ENCODE results near the gene TATDN3.

TATDN3 gene

GRCh38 chr1:212782422-212783154 is 9.1 kb upstream of the TATDN3 start:
- no peak for DNase-seq (ENCODE audit: extremely low spot score)
- TF ChIP-seq CTCF (IDR thresholded peaks at IDR 0.05; ENCODE audit: control extremely low read depth, extremely low read depth, low read depth, missing control alignments), result peak; percentile 54
- ChIA-PET POLR2A (no interaction called here), CTCF (interaction anchor here (0.6 to 5.3 kb wide), 22 partner anchors 8 to 325 kb away, joined by 3 to 43 read pairs (median 5); partner anchors contain the start of genes NSL1 and TATDN3)

DNA sequence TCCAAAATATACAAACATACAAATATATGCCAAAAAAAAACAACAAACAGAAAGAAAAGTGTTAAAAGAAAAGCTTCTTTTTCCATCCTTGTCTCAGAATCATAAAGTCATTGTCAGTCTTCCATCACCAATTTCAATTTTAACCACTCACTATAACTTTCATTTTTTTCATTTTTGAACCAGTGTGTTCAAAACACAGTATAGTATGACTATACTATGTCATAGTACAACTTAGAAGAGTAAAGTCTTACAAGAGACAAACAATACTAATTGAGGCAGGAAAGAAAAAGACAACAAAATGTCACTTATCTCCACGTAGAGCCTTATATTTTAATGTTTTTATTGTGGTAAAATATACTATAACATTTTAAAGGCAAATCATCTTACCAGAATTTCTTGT is 7.7 kb upstream of the TATDN3 start:
- ChIA-PET CTCF (interaction anchor here (0.8 to 5.3 kb wide), 5 partner anchors 10 to 119 kb away, joined by 3 to 24 read pairs (median 4); no protein-coding TSS in a partner anchor), POLR2A (no interaction called here)
- peak; percentile 0 for TF ChIP-seq CTCF (IDR thresholded peaks at IDR 0.05; ENCODE audit: control extremely low read depth, extremely low read depth, low read depth, missing control alignments)
- DNase-seq (ENCODE audit: extremely low spot score), result no peak

GRCh38 chr1:212785871-212786270 is 5.8 kb upstream of the TATDN3 start:
- DNase-seq (ENCODE audit: extremely low spot score), result no peak
- no peak for TF ChIP-seq CTCF (IDR thresholded peaks at IDR 0.05; ENCODE audit: control extremely low read depth, extremely low read depth, low read depth, missing control alignments)
- ChIA-PET CTCF (interaction anchor here (0.8 to 6.3 kb wide), 8 partner anchors 8 to 330 kb away, joined by 3 to 36 read pairs (median 6); no protein-coding TSS in a partner anchor), POLR2A (no interaction called here)

GRCh38 chr1:212791261-212791675 is 426 bp upstream of the TATDN3 start:
- POLR2A ChIA-PET, result interaction anchor here (0.9 to 1.4 kb wide), 3 partner anchors 90 to 183 kb away, joined by 3 to 4 read pairs (median 3); partner anchors contain the start of genes ATF3 and VASH2
- TF ChIP-seq CTCF (IDR thresholded peaks at IDR 0.05; ENCODE audit: control extremely low read depth, extremely low read depth, low read depth, missing control alignments), result no peak

DNA sequence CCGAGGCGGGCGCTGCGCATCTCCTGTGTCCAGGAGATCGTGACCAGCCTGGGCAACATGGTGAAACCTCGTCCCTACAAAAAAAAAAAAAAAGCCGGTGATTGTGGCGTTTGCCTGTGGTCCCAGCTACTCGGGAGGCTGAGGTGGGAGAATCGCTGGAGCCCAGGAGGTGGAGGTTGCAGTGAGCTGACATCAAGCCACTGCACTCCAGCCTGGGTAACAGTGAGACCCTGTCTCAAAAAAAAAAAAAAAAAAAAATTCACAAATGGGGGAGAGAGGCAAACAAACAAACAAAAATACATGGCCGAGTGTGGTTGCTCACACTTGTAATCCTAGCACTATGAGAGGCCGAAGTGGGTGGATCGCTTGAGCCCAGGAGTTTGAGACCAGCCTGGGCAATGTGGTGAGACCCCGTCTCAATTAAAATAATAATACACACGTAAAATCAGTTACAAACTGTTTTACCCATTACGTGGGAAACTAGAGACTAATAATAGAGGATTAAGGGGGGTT is 758 bp downstream of the TATDN3 start:
- DNase-seq (ENCODE audit: extremely low spot score), result no peak
- ChIA-PET POLR2A (interaction anchor here (0.6 to 0.7 kb wide), 4 partner anchors 70 to 279 kb away, joined by 3 to 4 read pairs (median 3); no protein-coding TSS in a partner anchor), CTCF (interaction anchor here (0.8 to 5.4 kb wide), 6 partner anchors 9 to 337 kb away, joined by 3 to 33 read pairs (median 12); no protein-coding TSS in a partner anchor)
- TF ChIP-seq CTCF (IDR thresholded peaks at IDR 0.05; ENCODE audit: control extremely low read depth, extremely low read depth, low read depth, missing control alignments), result no peak

More at GRCh38 chr1:212791261-212791675, 426 bp upstream of the TATDN3 start:
- no peak for DNase-seq (ENCODE audit: extremely low spot score)
- CTCF ChIA-PET, result interaction anchor here (0.7 to 5.4 kb wide), 15 partner anchors 9 to 335 kb away, joined by 3 to 33 read pairs (median 4); no protein-coding TSS in a partner anchor

GRCh38 chr1:212794561-212795014 is 2.9 kb downstream of the TATDN3 start:
- peak; percentile 82 for DNase-seq (ENCODE audit: extremely low spot score)
- ChIA-PET POLR2A (interaction anchor here (1.0 kb wide), 1 partner anchor 20 kb away, joined by 3 read pairs; no protein-coding TSS in a partner anchor), CTCF (interaction anchor here (0.9 to 5.4 kb wide), 10 partner anchors 10 to 808 kb away, joined by 3 to 33 read pairs (median 4); no protein-coding TSS in a partner anchor)
- no peak for TF ChIP-seq CTCF (IDR thresholded peaks at IDR 0.05; ENCODE audit: control extremely low read depth, extremely low read depth, low read depth, missing control alignments)
